Spleen (tissue), 7 donors: Measurements from ENCODE around the gene C4orf50.

ENCODE experiments used
- POLR2AphosphoS5 ChIP-seq, 3 donors: sonication (generic); formaldehyde crosslinking; IDR thresholded peaks; one replicate each; pipeline ENCODE4 v1.5.1; 2017; ENCODE audit warnings: antibody characterized with exemption in 3 of 3
- TF ChIP-seq, protein P1 (sequence below), 11 experiments: fragments of 200-600 bp in 7 of 11; fragments of 450-650 bp in 4 of 11; sonication (generic) in 4 of 11; IDR thresholded peaks in 8 of 11; conservative IDR thresholded peaks in 3 of 11; 1 replicate in 7 of 11; 2 replicates in 4 of 11; pipeline versions ENCODE4 v1.4.0 to v1.8.0; 2016 to 2021; ENCODE audit warnings: antibody characterized with exemption in 11 of 11, inconsistent platforms in 4 of 11, mild to moderate bottlenecking in 1 of 11
- donor health status: DM: no; HTN: no; CAD: no; lungs with moderate emphysema.
- donor health status: DM: no; HTN: no; CAD: no.
- donor health status: DM: no; HTN: no; CAD: no.

DNA sequence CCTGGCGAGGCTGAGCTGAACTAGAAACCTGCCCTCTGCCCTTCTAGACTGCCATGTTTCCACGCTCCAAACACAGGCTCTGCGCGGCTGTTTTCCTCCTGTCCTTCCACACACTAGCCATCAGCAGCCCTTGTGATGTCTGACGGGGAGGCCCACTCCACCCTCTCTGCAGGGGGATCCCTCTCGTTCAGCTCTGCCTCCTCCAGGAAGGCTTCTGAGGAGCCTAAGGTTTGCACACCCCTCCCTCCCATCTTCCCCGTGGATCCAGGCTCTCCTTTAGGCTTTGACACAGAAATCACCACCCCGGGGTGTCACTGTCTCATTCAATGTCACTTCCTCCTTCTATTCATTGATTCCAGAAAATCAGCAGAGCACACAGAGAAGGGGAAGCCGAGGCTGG, 86.7 kb downstream of the C4orf50 start:
- TF ChIP-seq, protein P1, sequence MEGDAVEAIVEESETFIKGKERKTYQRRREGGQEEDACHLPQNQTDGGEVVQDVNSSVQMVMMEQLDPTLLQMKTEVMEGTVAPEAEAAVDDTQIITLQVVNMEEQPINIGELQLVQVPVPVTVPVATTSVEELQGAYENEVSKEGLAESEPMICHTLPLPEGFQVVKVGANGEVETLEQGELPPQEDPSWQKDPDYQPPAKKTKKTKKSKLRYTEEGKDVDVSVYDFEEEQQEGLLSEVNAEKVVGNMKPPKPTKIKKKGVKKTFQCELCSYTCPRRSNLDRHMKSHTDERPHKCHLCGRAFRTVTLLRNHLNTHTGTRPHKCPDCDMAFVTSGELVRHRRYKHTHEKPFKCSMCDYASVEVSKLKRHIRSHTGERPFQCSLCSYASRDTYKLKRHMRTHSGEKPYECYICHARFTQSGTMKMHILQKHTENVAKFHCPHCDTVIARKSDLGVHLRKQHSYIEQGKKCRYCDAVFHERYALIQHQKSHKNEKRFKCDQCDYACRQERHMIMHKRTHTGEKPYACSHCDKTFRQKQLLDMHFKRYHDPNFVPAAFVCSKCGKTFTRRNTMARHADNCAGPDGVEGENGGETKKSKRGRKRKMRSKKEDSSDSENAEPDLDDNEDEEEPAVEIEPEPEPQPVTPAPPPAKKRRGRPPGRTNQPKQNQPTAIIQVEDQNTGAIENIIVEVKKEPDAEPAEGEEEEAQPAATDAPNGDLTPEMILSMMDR (IDR thresholded peaks at IDR 0.05 in 8 of 11, conservative IDR thresholded peaks at IDR 0.05 in 3 of 11), result no peak
- TF ChIP-seq POLR2AphosphoS5 (IDR thresholded peaks at IDR 0.05), result no peak
